Measurements from ENCODE around the gene TTPAL.

TTPAL gene

DNA sequence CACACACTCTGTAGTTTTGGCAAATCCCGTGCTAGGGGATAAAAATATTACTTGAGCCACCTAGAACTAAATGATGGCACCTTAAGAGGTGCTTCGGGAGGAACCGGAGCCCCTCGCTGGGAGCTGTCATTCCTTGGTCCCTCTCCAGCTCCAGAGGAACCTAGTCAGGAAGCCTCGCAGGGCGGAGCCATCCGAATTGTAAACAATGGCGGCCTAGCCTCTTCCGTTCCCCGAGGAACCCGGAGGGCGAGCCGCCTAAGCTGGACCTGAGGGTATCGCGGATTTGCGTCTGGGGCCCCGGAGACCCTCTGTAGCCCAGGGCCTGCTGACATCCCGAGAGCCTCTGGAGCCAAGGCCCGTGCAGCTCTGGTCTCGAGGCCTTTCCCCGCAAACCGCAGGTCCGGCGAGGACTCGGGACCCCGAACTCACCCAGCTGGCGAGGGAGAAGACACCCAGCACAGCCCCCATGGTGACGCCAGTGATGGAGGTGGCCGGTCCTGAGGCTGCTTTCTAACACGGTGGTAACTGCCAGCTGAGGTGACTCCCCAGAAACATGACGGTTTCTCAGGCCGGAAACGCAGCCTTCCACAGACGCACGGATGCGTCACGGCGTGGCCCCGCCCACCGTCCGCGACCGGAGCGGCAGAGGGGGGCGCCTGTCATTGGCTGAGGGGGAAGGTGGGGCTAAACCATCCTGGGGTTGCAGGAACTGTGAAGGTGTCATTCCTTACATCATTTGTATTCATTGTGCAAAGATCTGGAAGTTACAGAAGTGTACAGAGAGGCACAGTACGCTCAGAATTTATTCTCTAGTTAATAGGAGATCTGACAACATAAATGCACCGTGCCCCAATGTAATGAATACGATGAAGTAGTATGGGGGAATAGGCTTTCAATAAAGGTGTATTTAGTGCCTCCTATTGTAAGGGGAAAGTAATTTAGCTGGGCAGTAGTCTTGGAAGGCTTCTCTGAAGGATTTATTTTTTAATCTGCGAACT, 46.1 kb downstream of the TTPAL start, which contains the start of gene SERINC3 (continued):
- TF ChIP-seq ZBTB17 (tag by site-specific recombination; IDR thresholded peaks at IDR 0.05), result peak; percentile 65
- TF ChIP-seq ZNF707 (tag by site-specific recombination; IDR thresholded peaks at IDR 0.05), result no peak
- no peak for TF ChIP-seq SCRT1 (tag by site-specific recombination; IDR thresholded peaks at IDR 0.05; ENCODE audit: borderline replicate concordance)
- peak; percentile 89 for TF ChIP-seq SP3 (tag by site-specific recombination; IDR thresholded peaks at IDR 0.05)
- TF ChIP-seq, protein P1, sequence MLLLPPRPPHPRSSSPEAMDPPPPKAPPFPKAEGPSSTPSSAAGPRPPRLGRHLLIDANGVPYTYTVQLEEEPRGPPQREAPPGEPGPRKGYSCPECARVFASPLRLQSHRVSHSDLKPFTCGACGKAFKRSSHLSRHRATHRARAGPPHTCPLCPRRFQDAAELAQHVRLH (tag by site-specific recombination; IDR thresholded peaks at IDR 0.05), result no peak
- no peak for TF ChIP-seq ZNF112 (tag by site-specific recombination; IDR thresholded peaks at IDR 0.05)
- no peak for TF ChIP-seq ZNF155 (tag by site-specific recombination; IDR thresholded peaks at IDR 0.05)
- no peak for TF ChIP-seq ZNF114 (tag by site-specific recombination; IDR thresholded peaks at IDR 0.05)
- peak; percentile 52; the same call in 1 of the 2 replicates for TF ChIP-seq KLF8 (tag by site-specific recombination; IDR thresholded peaks at IDR 0.05)
- no peak for TF ChIP-seq HOXC10 (CRISPR knock-in tag; IDR thresholded peaks at IDR 0.05)
- TF ChIP-seq, protein P2, sequence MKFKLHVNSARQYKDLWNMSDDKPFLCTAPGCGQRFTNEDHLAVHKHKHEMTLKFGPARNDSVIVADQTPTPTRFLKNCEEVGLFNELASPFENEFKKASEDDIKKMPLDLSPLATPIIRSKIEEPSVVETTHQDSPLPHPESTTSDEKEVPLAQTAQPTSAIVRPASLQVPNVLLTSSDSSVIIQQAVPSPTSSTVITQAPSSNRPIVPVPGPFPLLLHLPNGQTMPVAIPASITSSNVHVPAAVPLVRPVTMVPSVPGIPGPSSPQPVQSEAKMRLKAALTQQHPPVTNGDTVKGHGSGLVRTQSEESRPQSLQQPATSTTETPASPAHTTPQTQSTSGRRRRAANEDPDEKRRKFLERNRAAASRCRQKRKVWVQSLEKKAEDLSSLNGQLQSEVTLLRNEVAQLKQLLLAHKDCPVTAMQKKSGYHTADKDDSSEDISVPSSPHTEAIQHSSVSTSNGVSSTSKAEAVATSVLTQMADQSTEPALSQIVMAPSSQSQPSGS (tag by site-specific recombination; IDR thresholded peaks at IDR 0.05; ENCODE audit: low read depth), result peak; percentile 57; the same call in 1 of the 2 replicates
- no peak for TF ChIP-seq ZNF837 (tag by site-specific recombination; IDR thresholded peaks at IDR 0.05)
- no peak for TF ChIP-seq ZNF16 (tag by site-specific recombination; IDR thresholded peaks at IDR 0.05; ENCODE audit: low read depth)
- TF ChIP-seq ZBTB1 (tag by site-specific recombination; IDR thresholded peaks at IDR 0.05), result no peak
- peak; percentile 61; the same call in 1 of the 2 replicates for TF ChIP-seq GLIS2 (tag by site-specific recombination; IDR thresholded peaks at IDR 0.05)
- peak; percentile 85 for TF ChIP-seq YY1 (tag by site-specific recombination; IDR thresholded peaks at IDR 0.05)
- no peak for TF ChIP-seq ZNF777 (tag by site-specific recombination; IDR thresholded peaks at IDR 0.05; ENCODE audit: borderline replicate concordance)
- no peak for TF ChIP-seq ZNF596 (tag by site-specific recombination; IDR thresholded peaks at IDR 0.05)
- TF ChIP-seq ZNF423 (tag by site-specific recombination; IDR thresholded peaks at IDR 0.05), result no peak
- TF ChIP-seq, protein P3, sequence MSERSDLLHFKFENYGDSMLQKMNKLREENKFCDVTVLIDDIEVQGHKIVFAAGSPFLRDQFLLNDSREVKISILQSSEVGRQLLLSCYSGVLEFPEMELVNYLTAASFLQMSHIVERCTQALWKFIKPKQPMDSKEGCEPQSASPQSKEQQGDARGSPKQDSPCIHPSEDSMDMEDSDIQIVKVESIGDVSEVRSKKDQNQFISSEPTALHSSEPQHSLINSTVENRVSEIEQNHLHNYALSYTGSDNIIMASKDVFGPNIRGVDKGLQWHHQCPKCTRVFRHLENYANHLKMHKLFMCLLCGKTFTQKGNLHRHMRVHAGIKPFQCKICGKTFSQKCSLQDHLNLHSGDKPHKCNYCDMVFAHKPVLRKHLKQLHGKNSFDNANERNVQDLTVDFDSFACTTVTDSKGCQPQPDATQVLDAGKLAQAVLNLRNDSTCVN (tag by site-specific recombination; optimal IDR thresholded peaks at IDR 0.05), result peak; percentile 16
- TF ChIP-seq ZNF530 (tag by site-specific recombination; IDR thresholded peaks at IDR 0.05; ENCODE audit: low read depth), result no peak
- TF ChIP-seq ZNF324 (tag by site-specific recombination; IDR thresholded peaks at IDR 0.05), result 0 out of 2 replicates have a peak, but pooled peaks have one; percentile 21
- TF ChIP-seq, protein P4, sequence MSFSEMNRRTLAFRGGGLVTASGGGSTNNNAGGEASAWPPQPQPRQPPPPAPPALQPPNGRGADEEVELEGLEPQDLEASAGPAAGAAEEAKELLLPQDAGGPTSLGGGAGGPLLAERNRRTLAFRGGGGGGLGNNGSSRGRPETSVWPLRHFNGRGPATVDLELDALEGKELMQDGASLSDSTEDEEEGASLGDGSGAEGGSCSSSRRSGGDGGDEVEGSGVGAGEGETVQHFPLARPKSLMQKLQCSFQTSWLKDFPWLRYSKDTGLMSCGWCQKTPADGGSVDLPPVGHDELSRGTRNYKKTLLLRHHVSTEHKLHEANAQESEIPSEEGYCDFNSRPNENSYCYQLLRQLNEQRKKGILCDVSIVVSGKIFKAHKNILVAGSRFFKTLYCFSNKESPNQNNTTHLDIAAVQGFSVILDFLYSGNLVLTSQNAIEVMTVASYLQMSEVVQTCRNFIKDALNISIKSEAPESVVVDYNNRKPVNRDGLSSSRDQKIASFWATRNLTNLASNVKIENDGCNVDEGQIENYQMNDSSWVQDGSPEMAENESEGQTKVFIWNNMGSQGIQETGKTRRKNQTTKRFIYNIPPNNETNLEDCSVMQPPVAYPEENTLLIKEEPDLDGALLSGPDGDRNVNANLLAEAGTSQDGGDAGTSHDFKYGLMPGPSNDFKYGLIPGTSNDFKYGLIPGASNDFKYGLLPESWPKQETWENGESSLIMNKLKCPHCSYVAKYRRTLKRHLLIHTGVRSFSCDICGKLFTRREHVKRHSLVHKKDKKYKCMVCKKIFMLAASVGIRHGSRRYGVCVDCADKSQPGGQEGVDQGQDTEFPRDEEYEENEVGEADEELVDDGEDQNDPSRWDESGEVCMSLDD (tag by site-specific recombination; IDR thresholded peaks at IDR 0.05), result peak; percentile 50; the same call in 1 of the 2 replicates
- no peak for TF ChIP-seq ZNF10 (tag by site-specific recombination; IDR thresholded peaks at IDR 0.05)
- TF ChIP-seq, protein P5, sequence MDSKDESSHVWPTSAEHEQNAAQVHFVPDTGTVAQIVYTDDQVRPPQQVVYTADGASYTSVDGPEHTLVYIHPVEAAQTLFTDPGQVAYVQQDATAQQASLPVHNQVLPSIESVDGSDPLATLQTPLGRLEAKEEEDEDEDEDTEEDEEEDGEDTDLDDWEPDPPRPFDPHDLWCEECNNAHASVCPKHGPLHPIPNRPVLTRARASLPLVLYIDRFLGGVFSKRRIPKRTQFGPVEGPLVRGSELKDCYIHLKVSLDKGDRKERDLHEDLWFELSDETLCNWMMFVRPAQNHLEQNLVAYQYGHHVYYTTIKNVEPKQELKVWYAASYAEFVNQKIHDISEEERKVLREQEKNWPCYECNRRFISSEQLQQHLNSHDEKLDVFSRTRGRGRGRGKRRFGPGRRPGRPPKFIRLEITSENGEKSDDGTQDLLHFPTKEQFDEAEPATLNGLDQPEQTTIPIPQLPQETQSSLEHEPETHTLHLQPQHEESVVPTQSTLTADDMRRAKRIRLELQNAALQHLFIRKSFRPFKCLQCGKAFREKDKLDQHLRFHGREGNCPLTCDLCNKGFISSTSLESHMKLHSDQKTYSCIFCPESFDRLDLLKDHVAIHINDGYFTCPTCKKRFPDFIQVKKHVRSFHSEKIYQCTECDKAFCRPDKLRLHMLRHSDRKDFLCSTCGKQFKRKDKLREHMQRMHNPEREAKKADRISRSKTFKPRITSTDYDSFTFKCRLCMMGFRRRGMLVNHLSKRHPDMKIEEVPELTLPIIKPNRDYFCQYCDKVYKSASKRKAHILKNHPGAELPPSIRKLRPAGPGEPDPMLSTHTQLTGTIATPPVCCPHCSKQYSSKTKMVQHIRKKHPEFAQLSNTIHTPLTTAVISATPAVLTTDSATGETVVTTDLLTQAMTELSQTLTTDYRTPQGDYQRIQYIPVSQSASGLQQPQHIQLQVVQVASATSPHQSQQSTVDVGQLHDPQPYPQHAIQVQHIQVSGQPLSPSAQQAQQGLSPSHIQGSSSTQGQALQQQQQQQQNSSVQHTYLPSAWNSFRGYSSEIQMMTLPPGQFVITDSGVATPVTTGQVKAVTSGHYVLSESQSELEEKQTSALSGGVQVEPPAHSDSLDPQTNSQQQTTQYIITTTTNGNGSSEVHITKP (tag by site-specific recombination; IDR thresholded peaks at IDR 0.05), result peak; percentile 98
- TF ChIP-seq ZNF350 (tag by site-specific recombination; IDR thresholded peaks at IDR 0.05), result no peak
- no peak for TF ChIP-seq ZFHX2 (tag by site-specific recombination; conservative IDR thresholded peaks at IDR 0.05)
- no peak for TF ChIP-seq ZNF24 (tag by site-specific recombination; IDR thresholded peaks at IDR 0.05)
